BLaER1 treated with 17β-estradiol and CSF1 and Interleukin-3, amounts not matched to agents 10 nM and 100 nM (cell line): Measurements from ENCODE around the gene HEATR9.

ENCODE experiments used
- H3K27ac ChIP-seq, 11 experiments: shearing (Covaris generic); formaldehyde crosslinking; 2 replicates each; pipeline ENCODE4 v1.8.1; 2022
- H3K27me3 ChIP-seq, 11 experiments: shearing (Covaris generic); formaldehyde crosslinking; 2 replicates each; pipeline ENCODE4 v1.8.1; 2022
- H3K36me3 ChIP-seq, 11 experiments: shearing (Covaris generic); formaldehyde crosslinking; 2 replicates each; pipeline ENCODE4 v1.8.1; 2022
- H3K4me1 ChIP-seq, 10 experiments: shearing (Covaris generic); formaldehyde crosslinking; 2 replicates each; pipeline ENCODE4 v1.8.1; 2022
- H3K4me2 ChIP-seq, 11 experiments: shearing (Covaris generic); formaldehyde crosslinking; 2 replicates each; pipeline ENCODE4 v1.8.1; 2022
- H3K4me3 ChIP-seq, 10 experiments: shearing (Covaris generic); formaldehyde crosslinking; 2 replicates each; pipeline ENCODE4 v1.8.1; 2022
- H3K9ac ChIP-seq, 11 experiments: shearing (Covaris generic); formaldehyde crosslinking; 2 replicates each; pipeline ENCODE4 v1.8.1; 2022
- H3K9me3 ChIP-seq, 11 experiments: shearing (Covaris generic); formaldehyde crosslinking; replicated peaks in 1 of 11; 2 replicates each; pipeline ENCODE4 v1.8.1; 2022
- H4K20me1 ChIP-seq, 11 experiments: shearing (Covaris generic); formaldehyde crosslinking; 2 replicates each; pipeline ENCODE4 v1.8.1; 2022
- Cebpa-rat ChIP-seq, 11 experiments: shearing (Covaris generic); IDR thresholded peaks; 2 replicates each; pipeline ENCODE4 v1.8.1; 2022

The HEATR9 gene

GRCh38 chr17:35895636-35896587 lies 27.2 kb upstream of the HEATR9 start:
- Histone ChIP-seq H3K4me3 (no peak overlapping the region), H3K27me3 (no peaks in the 10 kb centered on the region), H3K36me3 (no peaks in the 10 kb centered on the region), H3K27ac (peak overlapping the region in 6 of 11 experiments; percentile 2 to 71 (median 48); a peak in 11 of 22 replicates), H3K9me3 (peaks cover 0 to 6% (median 0%) of the 10 kb centered on the region in 11 experiments; a peak in 2 of 22 replicates), H4K20me1 (no peaks in the 10 kb centered on the region), H3K9ac (peak overlapping the region in 1 of 11 experiments; percentile 47; a peak in 2 of 22 replicates), H3K4me1 (peaks cover 17 to 92% (median 54%) of the 10 kb centered on the region in 10 experiments), H3K4me2 (peak overlapping the region in 6 of 11 experiments; percentile 25 to 82 (median 58); a peak in 12 of 22 replicates)
- TF ChIP-seq Cebpa-rat (IDR thresholded peaks at IDR 0.05), result no peak

GRCh38 chr17:35894206-35894605 lies 25.5 kb upstream of the HEATR9 start:
- no peak for TF ChIP-seq Cebpa-rat (IDR thresholded peaks at IDR 0.05)
- Histone ChIP-seq H3K4me2 (0 out of 22 replicates have a peak overlapping the region, but pooled peaks of 3 of the 11 experiments have one; percentile 0 to 73 (median 47)), H3K9ac (no peak overlapping the region), H3K27ac (no peak overlapping the region), H3K4me3 (no peak overlapping the region), H3K4me1 (peaks cover 17 to 87% (median 55%) of the 10 kb centered on the region in 10 experiments), H3K36me3 (no peaks in the 10 kb centered on the region), H3K9me3 (peaks cover 0 to 6% (median 0%) of the 10 kb centered on the region in 11 experiments; a peak in 2 of 22 replicates), H4K20me1 (no peaks in the 10 kb centered on the region), H3K27me3 (no peaks in the 10 kb centered on the region)

GRCh38 chr17:35893751-35894150 lies 25.1 kb upstream of the HEATR9 start:
- H3K27me3 ChIP-seq, result no peaks in the 10 kb centered on the region
- H3K9ac ChIP-seq, result no peak overlapping the region
- peaks cover 0 to 6% (median 0%) of the 10 kb centered on the region in 11 experiments; a peak in 2 of 22 replicates for H3K9me3 ChIP-seq
- no peaks in the 10 kb centered on the region for H3K36me3 ChIP-seq
- peak overlapping the region in 3 of 11 experiments; percentile 0 to 73 (median 47); a peak in 1 of 22 replicates for H3K4me2 ChIP-seq
- H3K4me3 ChIP-seq, result no peak overlapping the region
- H3K4me1 ChIP-seq, result peaks cover 12 to 82% (median 50%) of the 10 kb centered on the region in 10 experiments
- TF ChIP-seq Cebpa-rat (IDR thresholded peaks at IDR 0.05), result no peak
- no peak overlapping the region for H3K27ac ChIP-seq
- H4K20me1 ChIP-seq, result no peaks in the 10 kb centered on the region

GRCh38 chr17:35892091-35893035 lies 23.7 kb upstream of the HEATR9 start:
- H3K36me3 ChIP-seq, result no peaks in the 10 kb centered on the region
- no peaks in the 10 kb centered on the region for H4K20me1 ChIP-seq
- H3K27ac ChIP-seq, result peak overlapping the region in 9 of 11 experiments; percentile 10 to 66 (median 53); a peak in 17 of 22 replicates
- no peak overlapping the region for H3K4me3 ChIP-seq
- peaks cover 0 to 6% (median 0%) of the 10 kb centered on the region in 11 experiments; a peak in 2 of 22 replicates for H3K9me3 ChIP-seq
- peak overlapping the region in 6 of 11 experiments; percentile 12 to 48 (median 24); a peak in 6 of 22 replicates for H3K9ac ChIP-seq
- peak overlapping the region in 10 of 11 experiments; percentile 16 to 73 (median 50); a peak in 18 of 22 replicates for H3K4me2 ChIP-seq
- H3K27me3 ChIP-seq, result no peaks in the 10 kb centered on the region
- TF ChIP-seq Cebpa-rat (IDR thresholded peaks at IDR 0.05), result no peak
- H3K4me1 ChIP-seq, result peaks cover 8 to 68% (median 37%) of the 10 kb centered on the region in 10 experiments; a peak in 19 of 20 replicates

GRCh38 chr17:35891269-35891668 lies 22.6 kb upstream of the HEATR9 start:
- TF ChIP-seq Cebpa-rat (IDR thresholded peaks at IDR 0.05), result no peak
- no peaks in the 10 kb centered on the region for H4K20me1 ChIP-seq
- H3K36me3 ChIP-seq, result no peaks in the 10 kb centered on the region
- peaks cover 8 to 57% (median 31%) of the 10 kb centered on the region in 10 experiments; a peak in 19 of 20 replicates for H3K4me1 ChIP-seq
- peak overlapping the region in 2 of 11 experiments; percentile 47 to 73; a peak in 3 of 22 replicates for H3K4me2 ChIP-seq
- H3K9me3 ChIP-seq, result peaks cover 0 to 6% (median 0%) of the 10 kb centered on the region in 11 experiments; a peak in 2 of 22 replicates
- no peaks in the 10 kb centered on the region for H3K27me3 ChIP-seq
- H3K9ac ChIP-seq, result no peak overlapping the region
- no peak overlapping the region for H3K27ac ChIP-seq
- H3K4me3 ChIP-seq, result no peak overlapping the region

GRCh38 chr17:35890774-35891155 lies 22.1 kb upstream of the HEATR9 start:
- no peak for TF ChIP-seq Cebpa-rat (IDR thresholded peaks at IDR 0.05)
- Histone ChIP-seq H4K20me1 (no peaks in the 10 kb centered on the region), H3K4me2 (peak overlapping the region in 1 of 11 experiments; percentile 73; a peak in 1 of 22 replicates)

GRCh38 chr17:35889818-35890773 lies 21.4 kb upstream of the HEATR9 start:
- peak overlapping the region in 3 of 11 experiments; percentile 42 to 48 (median 47); a peak in 3 of 22 replicates for H3K27ac ChIP-seq
- H3K9ac ChIP-seq, result no peak overlapping the region
- H3K27me3 ChIP-seq, result no peaks in the 10 kb centered on the region
- H3K4me2 ChIP-seq, result peak overlapping the region in 5 of 11 experiments; percentile 42 to 51 (median 47); a peak in 10 of 22 replicates
- no peaks in the 10 kb centered on the region for H3K36me3 ChIP-seq
- H3K4me3 ChIP-seq, result no peak overlapping the region
- peaks cover 8 to 45% (median 22%) of the 10 kb centered on the region in 10 experiments; a peak in 19 of 20 replicates for H3K4me1 ChIP-seq
- H3K9me3 ChIP-seq, result peaks cover 0 to 6% (median 0%) of the 10 kb centered on the region in 11 experiments; a peak in 2 of 22 replicates
- no peak for TF ChIP-seq Cebpa-rat (IDR thresholded peaks at IDR 0.05)
- no peaks in the 10 kb centered on the region for H4K20me1 ChIP-seq

More at GRCh38 chr17:35890774-35891155, 22.1 kb upstream of the HEATR9 start:
- Histone ChIP-seq H3K4me1 (peaks cover 8 to 52% (median 26%) of the 10 kb centered on the region in 10 experiments; a peak in 19 of 20 replicates), H3K27me3 (no peaks in the 10 kb centered on the region), H3K36me3 (no peaks in the 10 kb centered on the region), H3K9ac (no peak overlapping the region), H3K9me3 (peaks cover 0 to 6% (median 0%) of the 10 kb centered on the region in 11 experiments; a peak in 2 of 22 replicates), H3K4me3 (no peak overlapping the region), H3K27ac (no peak overlapping the region)
